ENCODE data around the gene FRMD6.

FRMD6 gene

DNA sequence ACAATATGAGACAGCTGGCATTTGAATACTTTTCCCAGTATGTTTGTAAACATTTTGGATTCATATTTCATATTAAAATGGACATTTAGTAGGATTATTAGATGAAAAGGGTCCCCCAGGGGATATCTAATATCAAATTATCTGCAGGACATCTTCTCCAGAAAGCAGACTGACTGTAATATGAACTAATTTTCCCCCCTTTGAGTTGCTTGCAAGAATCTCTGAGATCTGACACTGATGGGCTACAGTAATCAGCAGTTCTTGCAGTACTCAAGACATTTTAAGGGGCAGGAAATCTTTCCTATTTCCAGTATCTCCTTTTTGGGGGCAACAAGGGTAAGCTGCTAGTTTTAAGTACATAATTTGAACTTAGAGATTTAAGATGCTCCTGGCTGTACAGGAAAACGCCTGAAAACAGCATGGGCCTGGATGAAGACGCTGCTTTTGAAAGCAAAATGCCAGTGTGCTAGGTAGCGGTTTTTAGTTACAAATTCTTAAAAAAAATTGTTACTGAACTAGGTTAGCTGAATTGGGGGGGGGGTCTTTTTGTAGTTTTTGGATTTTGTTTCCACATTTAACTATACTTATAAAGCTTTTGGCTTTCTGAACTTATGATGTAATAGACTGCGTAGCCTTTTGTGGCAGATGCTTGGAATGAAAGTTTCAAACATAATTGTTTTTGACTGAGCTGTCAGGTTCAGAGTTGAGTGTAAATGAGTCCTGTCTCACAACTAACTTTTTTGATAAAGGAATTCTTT, 2.2 kb downstream of the FRMD6 start:
- DNase-seq (ENCODE audit: insufficient read length, low spot score) = no peak
- FAIRE-seq = no peak
- TF ChIP-seq, protein P1, sequence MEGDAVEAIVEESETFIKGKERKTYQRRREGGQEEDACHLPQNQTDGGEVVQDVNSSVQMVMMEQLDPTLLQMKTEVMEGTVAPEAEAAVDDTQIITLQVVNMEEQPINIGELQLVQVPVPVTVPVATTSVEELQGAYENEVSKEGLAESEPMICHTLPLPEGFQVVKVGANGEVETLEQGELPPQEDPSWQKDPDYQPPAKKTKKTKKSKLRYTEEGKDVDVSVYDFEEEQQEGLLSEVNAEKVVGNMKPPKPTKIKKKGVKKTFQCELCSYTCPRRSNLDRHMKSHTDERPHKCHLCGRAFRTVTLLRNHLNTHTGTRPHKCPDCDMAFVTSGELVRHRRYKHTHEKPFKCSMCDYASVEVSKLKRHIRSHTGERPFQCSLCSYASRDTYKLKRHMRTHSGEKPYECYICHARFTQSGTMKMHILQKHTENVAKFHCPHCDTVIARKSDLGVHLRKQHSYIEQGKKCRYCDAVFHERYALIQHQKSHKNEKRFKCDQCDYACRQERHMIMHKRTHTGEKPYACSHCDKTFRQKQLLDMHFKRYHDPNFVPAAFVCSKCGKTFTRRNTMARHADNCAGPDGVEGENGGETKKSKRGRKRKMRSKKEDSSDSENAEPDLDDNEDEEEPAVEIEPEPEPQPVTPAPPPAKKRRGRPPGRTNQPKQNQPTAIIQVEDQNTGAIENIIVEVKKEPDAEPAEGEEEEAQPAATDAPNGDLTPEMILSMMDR (IDR thresholded peaks at IDR 0.05; ENCODE audit: insufficient read depth, missing control alignments) = no peak

DNA sequence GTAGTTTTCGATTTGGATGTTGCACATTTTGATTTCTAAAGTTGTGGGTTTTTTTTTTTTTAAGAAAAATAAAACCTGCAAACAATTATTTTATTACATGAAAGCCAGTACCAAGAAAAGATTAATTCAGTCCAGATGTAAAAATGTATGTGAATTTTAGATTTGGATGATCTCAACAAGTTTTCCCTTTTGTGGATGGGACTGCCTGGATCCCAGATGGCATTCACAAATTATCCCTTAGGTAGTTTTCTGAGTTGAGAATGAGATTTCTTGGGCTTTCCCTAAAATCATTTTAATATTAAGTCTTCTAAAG, 2.8 kb downstream of the FRMD6 start:
- no peak for DNase-seq (ENCODE audit: insufficient read length, low spot score)
- no peak for FAIRE-seq
- TF ChIP-seq, protein P1 (IDR thresholded peaks at IDR 0.05; ENCODE audit: insufficient read depth, missing control alignments) = no peak

DNA sequence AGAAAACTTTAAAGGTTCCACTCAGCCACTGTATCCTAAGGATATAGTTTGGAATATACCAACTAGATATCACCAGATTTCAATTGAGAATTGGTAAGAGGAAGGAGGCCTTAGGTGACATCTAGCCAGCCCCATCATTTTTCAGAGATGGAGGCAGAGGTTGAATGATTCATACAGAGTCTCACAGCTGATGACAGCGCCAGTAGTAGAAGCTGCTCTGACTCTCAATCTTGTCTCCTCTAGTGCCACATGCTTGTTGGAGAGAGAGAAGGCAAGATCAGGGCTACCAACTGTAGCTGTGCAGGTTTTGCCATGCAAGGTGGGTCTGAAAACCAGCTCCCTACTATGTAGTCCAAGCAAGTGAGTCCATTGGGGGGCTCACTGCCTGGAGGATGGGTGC, 6.1 kb downstream of the FRMD6 start:
- DNase-seq (ENCODE audit: insufficient read length, low spot score) (no peak), FAIRE-seq (no peak)
- TF ChIP-seq, protein P1 (IDR thresholded peaks at IDR 0.05; ENCODE audit: insufficient read depth, missing control alignments) = no peak

DNA sequence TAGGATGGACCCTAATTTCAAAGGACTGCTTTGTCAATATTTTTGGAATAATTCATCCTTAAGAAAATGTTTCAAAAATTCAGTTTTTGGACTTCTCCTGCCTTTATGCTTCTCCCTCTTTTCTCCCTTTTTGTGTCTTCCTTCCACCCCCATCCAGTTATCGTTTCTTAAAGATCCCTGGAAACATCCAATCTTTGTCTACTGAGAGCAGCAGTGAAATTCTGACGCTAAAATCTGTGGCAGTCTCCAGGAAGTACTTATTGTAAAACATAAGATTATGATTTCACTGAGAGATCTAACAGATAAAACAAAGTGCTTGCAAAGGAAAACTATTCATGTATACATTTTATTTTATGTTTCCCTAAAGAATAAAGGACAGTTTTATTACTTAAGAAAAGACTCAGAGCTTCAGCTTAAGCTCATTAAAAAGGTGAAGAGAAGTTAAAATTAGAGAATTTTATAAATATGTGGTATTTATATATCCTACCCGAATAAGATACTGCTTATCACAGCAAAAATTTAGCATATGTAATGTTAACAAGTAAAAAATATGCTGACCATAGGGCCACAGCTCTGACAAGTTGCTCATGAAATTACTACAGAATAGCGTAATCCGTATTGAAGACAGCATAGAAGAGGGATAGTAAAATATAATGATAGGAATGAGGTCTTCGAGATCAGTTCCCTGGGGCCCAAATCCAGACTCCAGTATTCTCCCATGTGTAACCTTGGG, 6.9 kb downstream of the FRMD6 start:
- no peak for FAIRE-seq
- no peak for DNase-seq (ENCODE audit: insufficient read length, low spot score)
- TF ChIP-seq, protein P1 (IDR thresholded peaks at IDR 0.05; ENCODE audit: insufficient read depth, missing control alignments) = no peak

DNA sequence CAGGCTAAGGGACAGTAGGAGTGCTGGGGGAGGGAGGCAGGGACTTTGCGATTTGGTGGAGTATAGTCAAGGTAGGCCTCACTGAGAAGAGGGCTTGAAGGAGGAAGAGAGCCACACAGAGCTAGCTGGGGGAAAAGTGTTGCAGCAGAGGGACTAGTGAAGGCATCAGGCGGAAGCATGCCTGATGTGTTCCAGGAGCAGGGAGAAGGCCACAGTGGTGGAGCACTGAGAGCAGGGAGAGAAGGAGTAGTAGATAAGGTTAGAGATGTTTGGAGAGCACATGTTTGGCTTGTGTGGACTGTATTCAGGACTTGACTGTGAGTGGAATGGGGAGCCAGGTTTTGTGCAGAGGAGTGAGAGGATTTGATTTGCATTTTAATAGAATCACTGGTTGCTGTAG, 9.0 kb downstream of the FRMD6 start:
- TF ChIP-seq, protein P1 (IDR thresholded peaks at IDR 0.05; ENCODE audit: insufficient read depth, missing control alignments) = no peak
- FAIRE-seq (no peak), DNase-seq (ENCODE audit: insufficient read length, low spot score) (no peak)

DNA sequence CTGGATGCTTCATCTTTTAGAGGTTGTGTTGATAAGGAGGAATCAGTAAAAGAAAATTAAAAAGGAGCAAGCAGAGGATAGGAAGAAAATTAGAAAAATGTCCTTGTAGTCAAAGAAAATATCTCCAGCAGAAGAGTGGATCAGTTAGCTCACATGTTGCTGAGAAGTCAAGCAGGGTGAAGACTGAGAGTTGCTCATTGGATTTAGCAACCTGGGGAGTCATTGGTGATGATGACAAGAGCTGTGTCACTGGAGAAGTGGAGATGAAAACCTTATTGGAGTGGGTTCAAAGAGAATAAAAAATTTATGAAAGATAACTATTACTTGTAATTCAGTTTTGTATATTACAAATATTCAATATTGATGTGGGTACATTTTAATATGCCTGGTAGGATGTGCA, 9.8 kb downstream of the FRMD6 start:
- FAIRE-seq (no peak), DNase-seq (ENCODE audit: insufficient read length, low spot score) (no peak)
- TF ChIP-seq, protein P1 (IDR thresholded peaks at IDR 0.05; ENCODE audit: insufficient read depth, missing control alignments) = no peak

DNA sequence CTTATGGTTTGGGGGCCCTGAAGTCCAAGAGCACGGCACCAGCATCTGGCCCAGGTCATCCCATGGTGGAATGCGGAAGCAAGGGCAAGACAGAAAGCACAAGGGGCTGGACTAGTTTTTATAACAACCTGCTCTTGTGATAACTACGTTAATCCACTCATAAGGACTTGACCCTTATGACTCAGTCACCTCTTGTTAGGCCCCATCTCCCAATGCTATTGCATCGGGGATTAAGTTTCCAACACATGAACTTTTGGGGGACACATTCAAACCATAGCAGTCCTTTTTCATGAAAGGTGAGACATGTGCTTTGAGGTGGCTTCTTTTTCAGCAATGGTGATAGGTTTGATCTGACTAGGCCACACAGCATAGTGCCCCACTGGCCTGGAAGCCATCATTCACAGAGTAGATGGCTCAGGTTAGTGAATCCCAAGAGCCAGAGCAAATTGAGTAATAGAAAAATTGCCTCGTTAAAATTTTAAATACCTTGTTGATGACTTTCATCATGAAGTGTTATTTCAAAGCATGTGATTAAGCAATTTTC, 12.1 kb downstream of the FRMD6 start:
- FAIRE-seq (no peak), DNase-seq (ENCODE audit: insufficient read length, low spot score) (no peak)
- TF ChIP-seq, protein P1 (IDR thresholded peaks at IDR 0.05; ENCODE audit: insufficient read depth, missing control alignments) = no peak

Data from D721Med (cell line).